Measurements from ENCODE around the gene USH1C. TPM values are rescaled to one million over a fixed set of nuclear protein-coding genes. Genes with fewer than 3 reads are reported as not detected.

USH1C gene
- total RNA-seq, 1 donor from 2014 or later = not detected

DNA sequence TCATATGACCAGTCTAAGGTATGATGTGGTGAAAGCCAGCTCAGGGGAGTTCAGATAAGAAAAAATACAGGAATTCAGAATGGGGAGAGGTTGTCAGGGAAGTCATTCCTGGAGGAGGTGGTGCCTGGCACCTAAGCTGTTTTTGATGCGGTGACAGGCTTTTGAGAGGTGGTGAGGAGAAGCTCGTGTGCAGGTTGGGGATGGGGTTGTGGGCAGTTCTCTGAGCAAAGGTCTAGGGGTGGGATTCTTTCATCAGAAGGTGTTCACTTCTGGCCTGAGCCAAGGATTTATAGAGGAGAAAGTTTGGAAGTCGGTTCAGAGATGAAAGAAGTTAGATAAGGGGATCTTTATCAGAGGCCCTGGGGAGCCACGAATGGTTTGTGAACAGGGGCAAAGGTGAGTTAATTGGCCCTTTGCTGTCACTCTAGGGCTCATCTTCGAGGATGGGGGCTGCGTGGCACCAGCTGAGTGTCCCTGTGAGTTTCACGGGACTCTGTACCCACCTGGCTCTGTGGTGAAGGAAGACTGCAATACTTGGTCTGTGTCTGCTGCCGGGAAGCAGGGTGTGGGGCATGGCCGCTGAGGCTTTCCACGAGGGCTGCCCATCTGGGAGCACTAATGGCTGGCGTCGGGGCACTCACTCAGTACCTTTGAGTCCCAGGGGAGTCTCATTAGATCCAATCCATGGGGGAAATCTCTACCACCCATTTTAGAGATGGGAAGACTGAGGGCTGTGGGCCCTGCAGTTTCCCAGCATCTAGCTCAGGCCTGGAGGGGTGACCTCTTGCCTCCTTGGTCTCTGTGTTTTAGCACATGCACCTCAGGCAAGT is 16.3 kb upstream of the USH1C start:
- H3K4me3 ChIP-seq = no peak overlapping the region
- no peaks in the 10 kb centered on the region for H3K9me3 ChIP-seq
- no peaks in the 10 kb centered on the region for H3K27me3 ChIP-seq
- TF ChIP-seq CTCF (IDR thresholded peaks at IDR 0.05) = no peak
- H3K4me1 ChIP-seq = no peaks in the 10 kb centered on the region
- H3K36me3 ChIP-seq = no peaks in the 10 kb centered on the region
- no peak overlapping the region for H3K27ac ChIP-seq
- no peak for ATAC-seq
- DNase-seq = no peak
- intact Hi-C loops (cut with DNase I) = no loop called here

DNA sequence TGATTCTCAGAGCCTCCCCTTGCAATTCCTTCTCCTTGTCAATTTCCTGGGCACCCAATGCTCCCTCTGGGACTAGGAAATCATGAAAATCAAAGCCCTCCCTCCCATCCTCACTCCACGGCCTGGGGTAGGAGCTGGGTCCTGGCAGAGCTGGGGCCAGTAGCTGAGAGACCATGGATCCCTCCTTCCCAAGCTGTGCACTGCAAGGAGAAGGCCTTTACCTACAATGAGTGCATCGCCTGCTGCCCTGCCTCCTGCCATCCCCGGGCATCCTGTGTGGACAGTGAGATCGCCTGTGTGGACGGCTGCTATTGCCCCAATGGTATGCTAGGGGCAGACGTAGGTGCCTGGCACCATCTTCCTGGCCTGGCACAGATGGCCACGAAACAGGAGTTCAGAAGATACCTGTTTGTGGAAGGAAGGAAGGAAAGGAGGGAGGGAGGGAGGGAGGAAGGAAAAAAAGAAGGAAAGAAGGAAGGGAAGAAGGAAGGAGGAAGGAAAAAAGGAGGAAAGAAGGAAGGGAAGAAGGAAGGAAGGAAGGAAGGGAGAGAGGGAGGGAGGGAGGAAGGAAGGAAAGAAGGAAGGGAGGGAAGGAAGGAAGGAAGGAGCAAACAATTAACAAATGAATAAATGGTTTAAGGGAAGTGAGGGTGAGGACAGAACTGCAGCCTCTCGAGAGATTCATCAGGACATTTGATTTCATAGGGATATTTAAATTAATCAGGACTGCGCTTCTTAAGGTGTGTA is 15.3 kb upstream of the USH1C start:
- Histone ChIP-seq H3K4me1 (no peaks in the 10 kb centered on the region), H3K9me3 (no peaks in the 10 kb centered on the region), H3K27ac (no peak overlapping the region), H3K27me3 (no peaks in the 10 kb centered on the region), H3K36me3 (no peaks in the 10 kb centered on the region), H3K4me3 (no peak overlapping the region)
- DNase-seq (no peak), ATAC-seq (no peak)
- intact Hi-C loops (cut with DNase I) = no loop called here
- no peak for TF ChIP-seq CTCF (IDR thresholded peaks at IDR 0.05)

GRCh38 chr11:17558916-17559315 is 14.7 kb upstream of the USH1C start:
- Histone ChIP-seq H3K27ac (no peak overlapping the region), H3K4me1 (no peaks in the 10 kb centered on the region), H3K9me3 (no peaks in the 10 kb centered on the region), H3K36me3 (no peaks in the 10 kb centered on the region), H3K27me3 (no peaks in the 10 kb centered on the region), H3K4me3 (no peak overlapping the region)
- TF ChIP-seq CTCF (IDR thresholded peaks at IDR 0.05) = no peak
- ATAC-seq = no peak
- DNase-seq = no peak
- intact Hi-C loops (cut with DNase I) = no loop called here

DNA sequence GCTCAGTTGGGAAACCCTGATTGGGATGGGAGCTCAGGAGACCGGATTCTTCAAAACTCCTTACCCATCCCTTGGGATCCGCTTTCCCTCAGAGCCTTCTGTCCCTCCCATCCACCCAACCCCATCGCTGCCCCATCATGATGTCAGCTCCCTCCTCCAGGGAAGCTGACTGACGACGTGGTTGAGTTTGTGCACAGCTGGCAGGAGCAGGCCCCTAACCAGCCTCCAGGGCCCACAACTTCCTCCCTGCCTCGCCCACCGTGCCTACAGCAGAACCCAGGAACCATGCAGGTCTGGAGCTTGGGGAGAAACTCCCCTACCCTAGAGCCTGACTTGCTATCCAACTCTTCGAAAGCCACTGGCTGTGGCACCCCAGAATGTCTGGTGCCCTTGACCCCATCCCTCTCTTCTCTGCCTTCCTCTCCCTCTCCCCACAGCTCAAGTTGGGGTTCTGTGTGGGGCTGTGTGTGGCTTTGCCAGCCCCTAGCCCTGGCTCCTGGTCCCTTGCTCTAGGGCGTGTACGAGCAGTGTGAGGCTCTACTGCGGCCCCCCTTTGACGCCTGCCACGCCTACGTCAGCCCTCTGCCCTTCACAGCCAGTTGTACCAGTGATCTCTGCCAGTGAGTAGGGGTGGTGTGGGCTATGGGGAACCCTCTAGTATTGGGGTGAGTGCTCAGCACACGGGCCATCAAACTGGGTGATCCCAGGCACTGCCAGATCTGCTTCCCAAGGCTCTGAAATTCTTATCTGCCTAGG is 14.0 kb upstream of the USH1C start:
- no peak for DNase-seq
- intact Hi-C loops (cut with DNase I) = no loop called here

More for the DNA sequence above, 14.0 kb upstream of the USH1C start:
- Histone ChIP-seq H3K4me1 (no peaks in the 10 kb centered on the region), H3K27me3 (no peaks in the 10 kb centered on the region), H3K27ac (no peak overlapping the region), H3K36me3 (no peaks in the 10 kb centered on the region), H3K9me3 (no peaks in the 10 kb centered on the region), H3K4me3 (no peak overlapping the region)
- ATAC-seq = no peak
- TF ChIP-seq CTCF (IDR thresholded peaks at IDR 0.05) = no peak
